ENCODE data around the gene NUDT22. TPM values are rescaled to one million over a fixed set of nuclear protein-coding genes. Genes with fewer than 3 reads are reported as not detected.

Gene NUDT22
- polyA plus RNA-seq, 10 donors: 12.0 to 21.5 (median 17.7) TPM

GRCh38 chr11:64269540-64270220 is 43.6 kb downstream of the NUDT22 start:
- DNase-seq: peak; percentile 99 to 100 (median 100)

GRCh38 chr11:64275031-64275800 is 49.1 kb downstream of the NUDT22 start:
- DNase-seq: no peak

- DNase-seq: no peak
These were observed 49.8 kb downstream of the NUDT22 start for GRCh38 chr11:64275841-64276240.

GRCh38 chr11:64276653-64277431 is 50.8 kb downstream of the NUDT22 start:
- DNase-seq: no peak

GRCh38 chr11:64278576-64279190 is 52.6 kb downstream of the NUDT22 start:
- no peak for DNase-seq

Other genes starting within 250 kb of the NUDT22 start
- gene OTUB1, start 239.8 kb upstream of the NUDT22 start, polyA plus RNA-seq (ENCODE audit: insufficient read length in 10 of 10): 10 to 100 TPM; 44.0 to 60.0 (median 50.3) TPM
- gene FLRT1, start 190.3 kb upstream of the NUDT22 start, polyA plus RNA-seq (ENCODE audit: insufficient read length in 10 of 10): 1 to 10 TPM; 1.7 to 6.9 (median 2.3) TPM
- 10 to 100 TPM; 47.7 to 71.6 (median 53.2) TPM for gene MACROD1, start 60.2 kb upstream of the NUDT22 start, polyA plus RNA-seq (ENCODE audit: insufficient read length in 10 of 10)
- gene STIP1, start 40.1 kb upstream of the NUDT22 start, polyA plus RNA-seq (ENCODE audit: insufficient read length in 10 of 10): 100 to 1,000 TPM; 109 to 167 (median 134) TPM
- 10 to 100 TPM in 3 of 10 donors, 1 to 10 TPM in 7; 5.7 to 15.0 (median 8.2) TPM for gene FERMT3, start 19.6 kb upstream of the NUDT22 start, polyA plus RNA-seq (ENCODE audit: insufficient read length in 10 of 10)
- 10 to 100 TPM; 34.5 to 80.5 (median 64.2) TPM for gene TRPT1, start 88 bp upstream of the NUDT22 start, polyA plus RNA-seq (ENCODE audit: insufficient read length in 10 of 10)
- gene DNAJC4, start 4.3 kb downstream of the NUDT22 start, polyA plus RNA-seq (ENCODE audit: insufficient read length in 10 of 10): 10 to 100 TPM; 46.2 to 64.2 (median 52.8) TPM
- gene VEGFB, start 8.3 kb downstream of the NUDT22 start, polyA plus RNA-seq (ENCODE audit: insufficient read length in 10 of 10): 100 to 1,000 TPM in 5 of 10 donors, 10 to 100 TPM in 5; 90.4 to 116 (median 97.3) TPM
- 10 to 100 TPM; 35.2 to 56.4 (median 43.5) TPM for gene FKBP2, start 14.8 kb downstream of the NUDT22 start, polyA plus RNA-seq (ENCODE audit: insufficient read length in 10 of 10)
- gene PPP1R14B, start 20.7 kb downstream of the NUDT22 start, polyA plus RNA-seq (ENCODE audit: insufficient read length in 10 of 10): 100 to 1,000 TPM; 130 to 192 (median 172) TPM
- gene PLCB3, start 25.3 kb downstream of the NUDT22 start, polyA plus RNA-seq (ENCODE audit: insufficient read length in 10 of 10): 10 to 100 TPM in 6 of 10 donors, 1 to 10 TPM in 4; 9.4 to 16.1 (median 11.0) TPM
- 10 to 100 TPM; 18.3 to 40.5 (median 27.2) TPM for gene BAD, start 58.4 kb downstream of the NUDT22 start, polyA plus RNA-seq (ENCODE audit: insufficient read length in 10 of 10)
- 10 to 100 TPM; 14.3 to 23.3 (median 18.2) TPM for gene GPR137, start 59.6 kb downstream of the NUDT22 start, polyA plus RNA-seq (ENCODE audit: insufficient read length in 10 of 10)
- not detected for gene KCNK4, start 65.0 kb downstream of the NUDT22 start, polyA plus RNA-seq (ENCODE audit: insufficient read length in 10 of 10)
- under 1 TPM in 3 of 10 donors, not detected in 7; 0.23 to 0.54 (median 0.34) TPM for gene CATSPERZ, start 74.1 kb downstream of the NUDT22 start, polyA plus RNA-seq (ENCODE audit: insufficient read length in 10 of 10)
- 10 to 100 TPM; 20.4 to 31.5 (median 24.5) TPM for gene ESRRA, start 79.2 kb downstream of the NUDT22 start, polyA plus RNA-seq (ENCODE audit: insufficient read length in 10 of 10)
- gene TRMT112, start 91.3 kb downstream of the NUDT22 start, polyA plus RNA-seq (ENCODE audit: insufficient read length in 10 of 10): 100 to 1,000 TPM; 139 to 214 (median 173) TPM
- gene PRDX5, start 91.8 kb downstream of the NUDT22 start, polyA plus RNA-seq (ENCODE audit: insufficient read length in 10 of 10): 100 to 1,000 TPM; 109 to 184 (median 124) TPM
- gene CCDC88B, start 113.9 kb downstream of the NUDT22 start, polyA plus RNA-seq (ENCODE audit: insufficient read length in 10 of 10): 1 to 10 TPM; 2.2 to 7.6 (median 3.5) TPM
- 10 to 100 TPM in 9 of 10 donors, 1 to 10 TPM in 1; 9.7 to 15.8 (median 12.3) TPM for gene RPS6KA4, start 132.9 kb downstream of the NUDT22 start, polyA plus RNA-seq (ENCODE audit: insufficient read length in 10 of 10)